ENCODE measurements around the gene ADAM23. TPM values are rescaled to one million over a fixed set of nuclear protein-coding genes. Genes with fewer than 3 reads are reported as not detected.

Gene ADAM23
- total RNA-seq, 2 donors from 2014 or later, result 0.52 to 0.93 TPM

GRCh38 chr2:206433190-206433589, 10.1 kb upstream of the ADAM23 start:
- no peaks in the 10 kb centered on the region for H3K9me3 ChIP-seq
- TF ChIP-seq CTCF (IDR thresholded peaks at IDR 0.05), result no peak
- no peak overlapping the region for H3K27ac ChIP-seq
- no peaks in the 10 kb centered on the region for H3K4me1 ChIP-seq
- no peaks in the 10 kb centered on the region for H3K27me3 ChIP-seq
- no peak for DNase-seq
- no peaks in the 10 kb centered on the region for H3K36me3 ChIP-seq
- intact Hi-C loops (cut with DNase I), result no loop called here
- no peak overlapping the region for H3K9ac ChIP-seq (ENCODE audit: low read depth in 2 of 2, low read length in 2 of 2)
- H3K4me3 ChIP-seq, result no peak overlapping the region

GRCh38 chr2:206433686-206434085, 9.6 kb upstream of the ADAM23 start:
- H3K27me3 ChIP-seq, result no peaks in the 10 kb centered on the region
- no peaks in the 10 kb centered on the region for H3K4me1 ChIP-seq
- no peak for TF ChIP-seq CTCF (IDR thresholded peaks at IDR 0.05)
- intact Hi-C loops (cut with DNase I), result no loop called here
- no peak overlapping the region for H3K9ac ChIP-seq (ENCODE audit: low read depth in 2 of 2, low read length in 2 of 2)
- H3K9me3 ChIP-seq, result no peaks in the 10 kb centered on the region
- DNase-seq, result no peak
- H3K27ac ChIP-seq, result no peak overlapping the region
- no peaks in the 10 kb centered on the region for H3K36me3 ChIP-seq
- H3K4me3 ChIP-seq, result no peak overlapping the region

- TF ChIP-seq CTCF (IDR thresholded peaks at IDR 0.05), result no peak
- H3K27me3 ChIP-seq, result no peaks in the 10 kb centered on the region
- H3K9me3 ChIP-seq, result no peaks in the 10 kb centered on the region
- intact Hi-C loops (cut with DNase I), result no loop called here
- H3K4me3 ChIP-seq, result no peak overlapping the region
- H3K4me1 ChIP-seq, result no peaks in the 10 kb centered on the region
- DNase-seq, result no peak
- no peak overlapping the region for H3K27ac ChIP-seq
- no peak overlapping the region for H3K9ac ChIP-seq (ENCODE audit: low read depth in 2 of 2, low read length in 2 of 2)
- H3K36me3 ChIP-seq, result no peaks in the 10 kb centered on the region
Measured at GRCh38 chr2:206435742-206436141, 7.6 kb upstream of the ADAM23 start.

GRCh38 chr2:206438196-206438724, 5.1 kb upstream of the ADAM23 start:
- Histone ChIP-seq H3K27me3 (peaks cover 16% of the 10 kb centered on the region), H3K9ac (ENCODE audit: low read depth in 2 of 2, low read length in 2 of 2) (no peak overlapping the region), H3K4me1 (no peaks in the 10 kb centered on the region), H3K4me3 (no peak overlapping the region), H3K36me3 (no peaks in the 10 kb centered on the region), H3K9me3 (no peaks in the 10 kb centered on the region), H3K27ac (no peak overlapping the region)
- no peak for TF ChIP-seq CTCF (IDR thresholded peaks at IDR 0.05)
- no peak for DNase-seq
- intact Hi-C loops (cut with DNase I), result no loop called here

GRCh38 chr2:206442474-206442832, 879 bp upstream of the ADAM23 start:
- no peak for DNase-seq
- H3K36me3 ChIP-seq, result no peaks in the 10 kb centered on the region
- intact Hi-C loops (cut with DNase I), result no loop called here
- H3K4me3 ChIP-seq, result no peak overlapping the region
- H3K27ac ChIP-seq, result no peak overlapping the region
- no peaks in the 10 kb centered on the region for H3K4me1 ChIP-seq
- TF ChIP-seq CTCF (IDR thresholded peaks at IDR 0.05), result no peak
- H3K9me3 ChIP-seq, result no peaks in the 10 kb centered on the region
- no peak overlapping the region for H3K9ac ChIP-seq (ENCODE audit: low read depth in 2 of 2, low read length in 2 of 2)
- peaks cover 32% of the 10 kb centered on the region for H3K27me3 ChIP-seq

Measured in colonic mucosa (tissue), 4 donors.